PC-3 (cell line): ENCODE results near the gene IMPDH1.

Experiments
- EZH2 ChIP-seq: fragments of 300-600 bp; sonication (generic); IDR thresholded peaks from one replicate; pipeline ENCODE4 v1.6.1; 2017; ENCODE audit warnings: antibody characterized with exemption, mild to moderate bottlenecking, low read length; ENCODE audit not compliant: unreplicated experiment
- EZH2phosphoT487 ChIP-seq: fragments of 300-600 bp; sonication (generic); IDR thresholded peaks from 2 replicates; pipeline ENCODE4 v1.6.1; 2018; ENCODE audit warnings: mild to moderate bottlenecking, antibody characterized with exemption, low read length, borderline replicate concordance
- TF ChIP-seq, protein P1 (sequence below): fragments of 300-600 bp; sonication (generic); conservative IDR thresholded peaks from 2 replicates; pipeline ENCODE4 v1.5.1; 2017; ENCODE audit warnings: antibody characterized with exemption, low read depth, mild to moderate bottlenecking, low read length

DNA sequence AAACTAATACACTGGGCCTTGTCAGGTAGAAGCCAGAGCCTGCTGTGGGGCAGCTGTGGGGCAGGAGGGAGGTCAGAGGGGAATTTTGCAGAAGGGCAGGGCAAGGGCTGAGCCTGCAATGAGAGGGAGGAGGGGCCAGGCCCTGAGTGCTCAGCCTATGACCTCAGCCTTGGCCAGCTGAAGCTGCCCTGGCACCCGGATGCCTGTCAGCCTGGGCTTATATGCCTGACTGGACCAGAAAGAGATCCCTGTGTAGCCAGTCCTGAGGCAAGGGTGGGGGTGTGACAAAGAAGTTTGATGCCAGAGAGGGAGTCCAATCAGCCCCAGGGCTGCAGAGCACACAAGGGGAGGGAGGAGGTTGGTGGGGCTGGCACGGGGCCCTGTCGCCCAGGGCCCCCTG is 26.0 kb downstream of the IMPDH1 start:
- TF ChIP-seq, protein P1, sequence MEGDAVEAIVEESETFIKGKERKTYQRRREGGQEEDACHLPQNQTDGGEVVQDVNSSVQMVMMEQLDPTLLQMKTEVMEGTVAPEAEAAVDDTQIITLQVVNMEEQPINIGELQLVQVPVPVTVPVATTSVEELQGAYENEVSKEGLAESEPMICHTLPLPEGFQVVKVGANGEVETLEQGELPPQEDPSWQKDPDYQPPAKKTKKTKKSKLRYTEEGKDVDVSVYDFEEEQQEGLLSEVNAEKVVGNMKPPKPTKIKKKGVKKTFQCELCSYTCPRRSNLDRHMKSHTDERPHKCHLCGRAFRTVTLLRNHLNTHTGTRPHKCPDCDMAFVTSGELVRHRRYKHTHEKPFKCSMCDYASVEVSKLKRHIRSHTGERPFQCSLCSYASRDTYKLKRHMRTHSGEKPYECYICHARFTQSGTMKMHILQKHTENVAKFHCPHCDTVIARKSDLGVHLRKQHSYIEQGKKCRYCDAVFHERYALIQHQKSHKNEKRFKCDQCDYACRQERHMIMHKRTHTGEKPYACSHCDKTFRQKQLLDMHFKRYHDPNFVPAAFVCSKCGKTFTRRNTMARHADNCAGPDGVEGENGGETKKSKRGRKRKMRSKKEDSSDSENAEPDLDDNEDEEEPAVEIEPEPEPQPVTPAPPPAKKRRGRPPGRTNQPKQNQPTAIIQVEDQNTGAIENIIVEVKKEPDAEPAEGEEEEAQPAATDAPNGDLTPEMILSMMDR, result no peak
- TF ChIP-seq EZH2 (no peak), EZH2phosphoT487 (no peak)
